Activated naive CD4-positive, alpha-beta T cell (primary cell): ENCODE results near the gene ADGRG2.

ENCODE experiments used
- DNase-seq, 4 experiments: peaks; one replicate each; lab custom pipeline; 2025; lab: John Stamatoyannopoulos, UW

Gene ADGRG2, protein sequence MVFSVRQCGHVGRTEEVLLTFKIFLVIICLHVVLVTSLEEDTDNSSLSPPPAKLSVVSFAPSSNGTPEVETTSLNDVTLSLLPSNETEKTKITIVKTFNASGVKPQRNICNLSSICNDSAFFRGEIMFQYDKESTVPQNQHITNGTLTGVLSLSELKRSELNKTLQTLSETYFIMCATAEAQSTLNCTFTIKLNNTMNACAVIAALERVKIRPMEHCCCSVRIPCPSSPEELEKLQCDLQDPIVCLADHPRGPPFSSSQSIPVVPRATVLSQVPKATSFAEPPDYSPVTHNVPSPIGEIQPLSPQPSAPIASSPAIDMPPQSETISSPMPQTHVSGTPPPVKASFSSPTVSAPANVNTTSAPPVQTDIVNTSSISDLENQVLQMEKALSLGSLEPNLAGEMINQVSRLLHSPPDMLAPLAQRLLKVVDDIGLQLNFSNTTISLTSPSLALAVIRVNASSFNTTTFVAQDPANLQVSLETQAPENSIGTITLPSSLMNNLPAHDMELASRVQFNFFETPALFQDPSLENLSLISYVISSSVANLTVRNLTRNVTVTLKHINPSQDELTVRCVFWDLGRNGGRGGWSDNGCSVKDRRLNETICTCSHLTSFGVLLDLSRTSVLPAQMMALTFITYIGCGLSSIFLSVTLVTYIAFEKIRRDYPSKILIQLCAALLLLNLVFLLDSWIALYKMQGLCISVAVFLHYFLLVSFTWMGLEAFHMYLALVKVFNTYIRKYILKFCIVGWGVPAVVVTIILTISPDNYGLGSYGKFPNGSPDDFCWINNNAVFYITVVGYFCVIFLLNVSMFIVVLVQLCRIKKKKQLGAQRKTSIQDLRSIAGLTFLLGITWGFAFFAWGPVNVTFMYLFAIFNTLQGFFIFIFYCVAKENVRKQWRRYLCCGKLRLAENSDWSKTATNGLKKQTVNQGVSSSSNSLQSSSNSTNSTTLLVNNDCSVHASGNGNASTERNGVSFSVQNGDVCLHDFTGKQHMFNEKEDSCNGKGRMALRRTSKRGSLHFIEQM

DNA sequence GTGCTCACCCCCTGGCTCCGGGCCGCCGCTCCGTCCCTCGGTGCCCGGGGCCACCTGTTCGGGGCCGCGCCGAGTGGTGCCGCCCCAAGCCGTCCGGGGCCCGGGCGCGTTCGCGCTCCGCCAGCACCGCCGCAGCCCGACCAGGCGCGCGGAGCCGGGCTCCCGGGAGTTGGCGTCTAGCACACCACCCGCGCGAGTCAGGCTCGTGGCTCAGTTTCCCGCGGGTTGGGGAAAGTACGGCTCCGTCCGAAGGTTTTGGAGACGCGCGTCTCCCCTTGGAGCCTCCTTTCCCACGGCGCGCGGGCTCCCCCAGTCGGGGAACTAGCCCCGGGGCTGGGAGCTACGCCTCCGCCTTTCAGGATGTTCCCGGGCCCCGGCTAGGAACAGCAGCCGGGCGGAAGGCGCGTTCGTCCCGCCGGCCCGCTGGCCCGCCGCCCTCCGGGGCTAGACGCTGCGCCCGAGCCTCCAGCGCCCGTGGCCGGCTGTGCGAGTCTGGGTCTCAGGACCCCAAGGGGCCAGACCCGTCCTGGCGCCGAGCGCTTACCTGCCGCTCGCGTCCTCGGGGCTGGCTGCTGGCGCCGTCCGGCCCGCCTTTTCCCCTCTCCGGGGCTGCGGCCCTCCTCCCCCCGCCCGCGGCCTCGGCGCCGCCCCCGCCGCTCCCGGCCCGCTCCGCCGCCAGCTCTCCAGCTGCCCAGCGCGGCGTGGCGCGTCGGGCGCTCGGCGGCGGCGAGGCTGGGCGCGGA lies at the start of gene ADGRG2:
Gene ADGRG2 (minus strand): TSS at position 571 of the 743 bp plus-strand sequence. CDS start 53,634 bp downstream, outside the sequence.
- no peak for DNase-seq

DNA sequence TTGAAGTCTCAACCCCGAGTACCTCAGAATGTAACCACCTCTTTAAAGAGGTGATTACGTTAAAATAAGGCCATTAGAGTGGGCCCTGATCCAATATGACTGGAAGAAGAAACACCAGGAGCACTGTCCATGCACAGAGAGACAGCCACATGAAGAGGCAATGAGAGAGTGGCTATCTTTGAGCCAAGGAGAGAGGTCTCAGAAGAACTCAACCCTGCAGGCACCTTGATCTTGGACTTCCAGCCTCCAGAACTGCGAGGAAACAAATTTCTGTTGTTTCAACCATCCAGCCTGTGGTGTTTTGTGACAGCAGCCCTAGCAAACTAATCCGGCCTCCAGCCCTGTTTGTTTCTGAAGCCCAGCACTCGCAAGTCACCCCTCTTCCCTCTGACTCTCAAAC lies 46.3 kb upstream of the ADGRG2 start:
- no peak for DNase-seq

DNA sequence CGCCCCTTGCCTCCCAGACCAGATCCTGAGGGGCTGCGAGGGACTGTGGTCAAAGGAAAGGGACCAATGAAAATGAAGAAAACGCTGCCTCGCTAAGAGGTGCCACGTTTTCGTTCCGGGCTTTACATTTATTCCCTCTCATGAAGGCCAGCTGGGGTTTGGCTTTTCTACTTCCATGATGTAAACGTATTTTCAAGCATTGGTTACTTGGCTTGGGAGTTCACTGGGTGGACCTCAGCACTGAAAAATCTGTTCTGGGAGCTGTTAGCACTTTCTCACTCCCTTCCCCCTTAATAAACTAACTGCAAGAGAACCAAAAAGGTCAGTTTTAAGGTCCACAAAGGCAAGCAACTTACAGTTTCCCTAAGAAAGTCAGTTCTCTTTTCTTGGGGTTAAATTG lies 40.6 kb upstream of the ADGRG2 start:
- no peak for DNase-seq

DNA sequence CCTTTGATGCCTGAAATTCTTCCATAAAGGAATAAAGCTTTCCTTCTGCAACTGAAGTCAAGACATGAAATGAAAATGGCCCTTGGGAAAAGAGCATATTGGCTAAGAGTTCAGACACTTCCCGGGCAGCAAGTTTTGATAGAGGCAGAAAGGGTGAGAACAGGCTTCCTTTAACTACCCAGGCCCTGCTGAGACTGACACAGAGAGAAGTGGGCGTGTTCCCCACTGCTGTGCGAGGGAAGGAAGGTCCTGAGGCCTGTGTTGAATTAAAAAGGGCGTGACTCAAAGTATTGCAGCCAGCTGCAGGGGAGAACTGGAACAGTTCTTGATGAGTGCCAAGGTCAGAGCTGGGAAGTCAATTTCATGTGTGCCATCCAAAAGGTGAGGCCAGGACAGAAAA lies 33.9 kb upstream of the ADGRG2 start:
- DNase-seq = no peak

DNA sequence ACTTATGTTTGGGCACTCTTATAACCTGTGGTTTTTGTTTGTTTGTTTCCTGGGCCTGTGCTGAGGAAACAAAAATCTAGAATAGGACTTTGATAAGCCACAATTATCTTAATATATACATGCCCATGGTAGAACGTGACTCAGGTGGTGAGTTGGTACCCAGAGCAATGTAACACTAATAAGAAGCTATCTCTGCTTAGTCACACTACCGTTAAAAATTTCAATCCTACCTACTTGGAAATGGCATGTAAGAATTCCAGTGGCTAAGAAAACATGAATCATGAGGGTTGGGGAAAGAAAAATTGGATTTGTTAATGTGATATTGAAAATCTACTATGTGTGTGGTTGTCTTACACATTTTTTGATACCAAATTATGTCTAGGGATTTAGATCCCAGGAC lies 30.5 kb upstream of the ADGRG2 start:
- no peak for DNase-seq

DNA sequence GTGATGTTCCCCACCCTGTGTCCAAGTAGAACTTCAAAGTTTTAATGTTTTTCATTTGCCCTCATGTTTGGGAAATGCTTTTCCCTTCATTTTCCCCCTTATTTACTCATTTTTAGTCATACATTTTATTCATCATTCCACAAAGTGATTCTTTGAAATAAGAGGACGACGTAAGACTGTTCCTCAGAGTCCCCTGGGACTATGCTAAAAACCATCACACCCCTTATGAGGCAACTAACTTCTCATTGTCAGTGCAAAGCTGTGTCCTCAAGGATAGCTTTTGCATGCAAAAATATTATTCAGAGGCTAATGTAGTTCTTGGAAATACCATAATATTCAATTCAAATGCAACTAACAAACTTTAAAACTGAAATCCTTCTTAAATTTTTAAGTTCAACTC lies 14.8 kb upstream of the ADGRG2 start:
- DNase-seq = no peak

DNA sequence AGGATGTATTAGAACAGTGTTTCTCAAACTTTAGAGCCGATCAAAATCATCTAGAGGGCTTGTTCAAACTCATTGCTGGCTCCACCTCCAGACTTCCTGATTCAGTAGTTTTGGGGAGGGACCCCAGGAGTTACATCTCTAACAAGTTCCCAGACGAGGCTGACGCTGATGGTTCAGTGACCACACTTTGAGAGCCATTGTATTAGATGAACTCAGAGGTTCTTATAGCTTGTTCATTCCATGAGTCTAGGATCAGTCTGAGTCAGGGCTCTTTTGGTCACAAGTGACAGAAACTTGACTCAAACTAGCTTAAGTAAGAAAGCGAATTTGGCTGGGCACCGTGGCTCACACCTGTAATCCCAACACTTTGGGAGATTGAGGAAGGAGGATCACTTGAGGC lies 11.5 kb upstream of the ADGRG2 start:
- no peak for DNase-seq

DNA sequence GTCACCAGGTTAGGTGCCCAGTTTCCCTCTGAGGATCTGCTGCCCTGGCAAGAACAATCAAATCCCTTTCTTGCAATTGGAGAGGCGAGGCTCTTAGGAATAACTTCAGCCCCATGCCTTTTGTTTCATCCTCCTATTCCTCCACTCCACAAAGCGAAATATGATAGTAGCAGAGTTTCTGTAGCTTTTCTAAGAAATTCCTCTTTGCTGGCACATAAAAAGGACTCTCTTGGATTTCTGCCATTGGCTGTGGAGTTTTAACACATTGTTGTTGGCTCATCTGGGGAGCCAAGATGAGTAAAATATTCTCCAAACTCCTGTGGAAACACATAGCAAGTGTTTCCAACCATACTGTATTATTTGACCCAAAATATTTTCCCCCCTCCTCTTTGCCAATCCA lies 11.0 kb upstream of the ADGRG2 start:
- no peak for DNase-seq

DNA sequence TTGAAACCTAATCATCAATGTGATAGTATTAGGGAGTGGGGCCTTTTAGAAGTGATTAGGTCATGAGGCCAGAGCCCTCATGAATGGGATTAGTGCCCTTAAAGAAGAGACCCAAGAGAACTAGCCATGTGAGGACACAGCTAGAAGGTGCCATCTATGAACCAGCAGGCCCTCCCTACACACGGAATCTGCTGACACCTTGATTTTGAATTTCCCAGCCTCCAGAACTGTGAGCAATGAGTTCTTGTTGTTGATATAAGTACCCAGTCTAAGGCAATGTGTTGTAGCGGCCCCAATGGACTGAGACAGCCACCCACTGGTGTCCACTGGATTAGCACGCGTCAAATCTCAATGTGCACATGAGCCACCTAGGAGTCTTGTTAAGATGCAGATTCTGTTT lies 8.4 kb upstream of the ADGRG2 start:
- DNase-seq = no peak

DNA sequence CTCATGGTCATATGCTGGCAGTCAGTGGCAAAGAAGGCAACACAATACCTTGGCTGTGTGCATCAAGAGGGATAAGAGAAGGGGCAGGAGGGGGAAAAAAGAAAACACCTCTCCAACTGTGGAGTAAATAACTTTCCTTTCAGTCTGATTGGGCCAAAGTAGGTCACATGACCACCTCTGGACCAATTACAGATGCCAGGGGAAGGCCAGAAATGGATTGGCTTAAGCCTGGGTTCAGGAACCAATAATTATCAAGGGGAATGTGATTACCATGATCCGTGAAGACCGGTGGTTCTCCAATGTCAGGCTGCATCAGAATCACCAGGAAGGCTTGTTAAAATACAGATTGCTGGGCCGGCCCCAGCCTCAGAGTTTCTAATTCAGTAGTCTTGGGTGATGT lies 7.4 kb upstream of the ADGRG2 start:
- no peak for DNase-seq

DNA sequence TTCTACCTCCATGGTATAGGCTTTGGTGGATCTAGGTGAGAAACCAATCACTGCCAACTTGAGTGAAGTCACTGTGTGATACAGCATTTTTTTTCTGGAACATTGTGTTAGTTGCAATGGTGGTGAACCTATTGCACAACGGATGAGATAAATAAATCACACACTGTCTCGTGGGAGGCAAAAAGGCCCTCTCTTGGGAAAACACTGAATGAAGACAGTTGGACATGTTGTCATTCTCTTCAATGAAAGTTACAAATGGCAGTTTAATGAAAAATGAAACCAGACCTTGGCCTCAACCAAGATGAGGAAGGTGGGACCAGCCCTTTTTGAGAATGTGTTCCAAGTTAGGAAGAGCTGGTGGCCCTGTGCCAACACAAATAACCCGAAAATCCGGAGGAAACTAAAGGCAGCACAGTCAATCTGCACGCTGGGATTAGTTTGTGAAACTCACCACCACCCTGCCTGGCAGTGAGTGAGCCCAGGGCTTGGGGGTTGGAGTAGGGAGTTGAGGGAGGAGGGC lies 5.4 kb upstream of the ADGRG2 start:
- DNase-seq = no peak

DNA sequence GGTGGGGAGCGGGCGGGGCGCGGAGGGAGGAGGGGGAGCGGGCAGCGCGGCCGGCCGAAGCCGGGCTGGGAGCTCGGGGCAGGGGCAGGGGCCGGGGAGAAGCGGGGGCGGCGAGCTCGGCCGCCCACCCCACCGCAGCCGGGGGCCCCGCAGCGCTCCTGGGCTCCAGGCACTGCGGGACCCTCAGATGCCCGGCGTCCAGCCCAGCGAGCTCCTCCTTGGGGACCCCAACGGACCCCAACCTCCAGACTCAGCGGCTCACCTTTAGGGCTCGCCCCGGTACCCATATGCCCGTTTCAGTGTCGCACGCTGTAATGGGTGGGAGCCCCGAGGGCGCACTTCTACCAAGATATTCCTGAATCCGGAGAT lies 357 bp upstream of the ADGRG2 start:
- no peak for DNase-seq

DNA sequence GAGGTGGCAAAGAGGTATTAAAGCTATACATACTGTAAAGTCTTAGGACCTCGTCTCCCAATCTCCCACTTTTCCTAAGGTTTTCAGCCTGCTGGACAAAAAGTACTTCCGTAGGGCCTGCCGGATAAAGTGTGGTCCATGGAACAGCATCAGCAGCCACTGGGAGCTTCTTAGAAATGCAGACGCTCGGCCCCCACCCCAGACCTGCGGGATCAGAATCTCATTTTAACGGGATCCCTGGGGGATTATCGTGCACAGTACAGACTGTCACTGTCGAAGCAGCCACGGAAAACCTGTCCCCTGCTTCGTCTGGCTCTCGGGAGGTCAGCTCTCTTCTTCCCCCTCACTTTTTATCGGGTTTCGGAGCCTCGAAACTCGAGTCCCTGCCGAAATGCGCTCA lies 802 bp downstream of the ADGRG2 start:
- DNase-seq = no peak

DNA sequence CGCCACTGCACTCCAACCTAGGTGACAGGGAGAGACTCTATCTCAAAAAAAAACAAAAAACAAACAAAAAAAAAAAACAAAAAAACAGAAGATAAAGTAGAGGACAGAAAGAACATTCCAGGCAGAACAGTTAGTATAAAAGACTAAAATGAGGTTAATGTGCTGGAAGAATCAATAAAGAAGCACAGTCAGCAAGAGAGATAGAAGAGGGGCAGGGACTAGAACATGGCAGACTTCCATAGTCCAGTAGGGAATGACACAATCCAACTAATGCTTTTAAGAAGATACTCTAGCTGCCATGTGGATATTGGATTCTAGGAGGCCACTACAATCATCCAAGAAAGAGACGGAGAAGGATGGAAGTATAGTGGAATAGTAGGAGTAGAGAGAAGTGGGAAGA lies 11.6 kb downstream of the ADGRG2 start:
- DNase-seq = no peak

DNA sequence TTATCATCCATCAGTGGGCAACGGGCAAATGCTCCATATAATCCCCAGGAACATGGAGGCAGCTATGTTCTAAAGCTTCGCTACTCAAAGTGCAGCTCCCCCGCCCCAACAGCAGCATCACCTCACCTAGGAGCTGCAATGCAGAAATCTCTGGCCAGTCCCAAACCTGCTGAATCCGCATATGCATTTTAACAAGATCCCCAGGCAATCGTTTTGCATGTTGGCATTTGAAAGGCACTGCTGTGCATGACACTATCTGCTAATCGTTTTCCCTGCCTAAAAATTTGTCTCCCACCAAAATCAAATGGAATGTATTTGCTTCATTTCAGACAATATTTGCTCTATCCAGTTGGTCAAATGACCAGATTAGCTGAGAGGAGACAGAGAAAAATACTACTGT lies 15.2 kb downstream of the ADGRG2 start:
- no peak for DNase-seq

DNA sequence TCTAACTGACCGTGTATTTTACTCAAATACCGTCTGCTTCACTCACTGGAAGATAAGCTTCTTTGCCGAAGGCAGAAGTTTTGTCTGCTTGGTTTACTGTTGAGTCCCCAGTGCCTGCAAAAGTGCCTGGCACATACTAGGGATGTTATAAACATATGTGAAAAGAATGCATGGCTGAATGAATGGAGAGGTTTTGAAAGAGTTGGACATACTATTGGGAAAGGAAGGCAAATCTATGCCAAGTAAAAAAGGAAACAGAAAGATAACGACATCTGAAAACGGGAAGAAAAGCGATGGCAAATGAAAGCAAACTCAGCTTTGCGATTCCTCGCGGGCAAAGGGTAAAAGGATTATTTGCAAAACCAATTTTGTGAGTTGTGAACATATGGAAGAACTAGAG lies 21.7 kb downstream of the ADGRG2 start:
- no peak for DNase-seq

DNA sequence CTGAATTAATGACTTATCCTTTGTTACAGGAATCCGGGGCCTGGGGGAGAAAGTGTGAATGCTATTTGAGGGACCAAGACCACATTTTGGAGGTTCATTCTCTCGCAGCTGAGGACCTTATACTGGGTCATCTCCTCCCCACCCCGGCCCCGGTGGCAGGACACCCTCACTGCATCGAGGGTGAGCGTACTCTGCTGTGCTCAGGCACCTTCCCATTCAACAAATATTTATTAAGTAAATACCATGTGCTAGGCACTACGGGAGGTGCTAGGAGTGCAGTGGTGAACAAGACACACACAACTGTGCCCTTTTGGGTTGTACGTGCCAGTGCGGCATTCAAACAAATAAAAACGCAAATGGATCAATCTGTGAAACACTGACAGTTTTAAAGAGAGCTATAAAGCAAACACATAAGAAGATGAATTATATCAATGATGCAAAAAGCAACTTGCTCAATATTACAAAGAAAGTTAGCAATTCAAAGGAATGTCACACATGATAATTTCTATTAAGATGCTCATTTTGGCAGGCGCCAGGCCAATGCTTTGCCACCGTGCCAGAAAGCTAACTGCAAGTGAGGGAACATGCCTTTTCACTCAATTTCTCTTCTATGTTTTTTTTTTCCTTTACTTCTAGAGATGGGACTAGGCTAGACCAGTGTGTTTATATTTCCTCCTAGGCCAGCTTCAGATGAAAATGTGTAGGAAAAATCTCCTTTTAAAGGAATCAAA lies 24.6 kb downstream of the ADGRG2 start:
- no peak for DNase-seq

DNA sequence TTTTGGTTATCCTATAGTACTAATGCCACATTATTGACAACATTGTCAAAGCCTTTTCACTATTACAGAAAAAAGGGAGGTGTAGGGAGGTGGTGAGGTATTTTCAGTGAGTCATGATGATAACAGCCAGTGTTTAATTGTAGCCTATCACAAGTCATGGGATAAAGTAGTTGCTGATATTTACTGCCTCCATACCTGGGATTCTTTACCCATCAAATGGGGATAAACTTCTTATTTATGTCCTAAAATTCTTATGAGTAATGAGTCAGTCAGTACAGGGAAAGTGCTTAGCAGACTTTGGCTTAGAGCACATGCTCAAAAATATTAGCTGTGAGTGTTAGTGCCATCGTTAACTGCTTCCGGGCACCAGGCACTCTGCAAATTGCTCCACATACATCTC lies 25.7 kb downstream of the ADGRG2 start:
- DNase-seq = no peak

DNA sequence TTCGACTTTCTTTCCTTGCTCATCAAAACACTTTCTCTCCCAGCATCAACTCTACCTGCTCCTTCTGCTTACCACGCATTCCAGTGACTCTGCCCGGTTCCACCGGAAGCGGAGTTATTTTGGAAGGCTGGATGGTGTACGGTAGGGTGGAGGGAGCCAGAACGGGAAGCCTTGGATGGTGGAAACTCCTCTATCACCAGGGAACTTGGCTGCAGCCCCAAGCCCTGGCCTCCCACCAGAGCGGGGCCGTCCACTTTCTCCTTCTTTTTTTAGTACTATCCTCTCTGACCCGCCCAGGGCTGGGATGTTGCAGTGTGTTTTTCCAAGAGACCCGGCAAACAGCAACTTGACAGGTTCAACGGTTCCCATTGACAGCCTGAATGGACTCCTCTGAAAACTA lies 27.6 kb downstream of the ADGRG2 start:
- no peak for DNase-seq

DNA sequence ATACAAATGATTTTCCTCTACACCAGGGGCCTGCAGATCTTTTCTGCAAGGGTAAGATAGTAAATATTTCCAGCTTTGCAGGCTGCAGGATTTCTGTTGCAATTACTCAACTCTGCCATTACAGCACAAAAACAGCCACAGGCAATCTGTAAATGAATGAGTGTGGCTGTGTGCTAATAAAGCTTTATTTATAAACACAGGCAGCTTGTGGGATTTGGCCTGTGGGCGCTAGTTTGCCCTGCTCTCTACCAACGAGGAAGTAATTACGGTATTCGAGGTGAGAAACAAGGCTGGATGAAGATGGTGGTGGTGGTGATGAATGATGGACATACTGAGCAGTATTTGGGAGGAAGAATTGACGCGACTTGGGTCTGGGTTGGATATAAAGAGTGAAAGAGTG lies 30.7 kb downstream of the ADGRG2 start:
- DNase-seq = no peak

DNA sequence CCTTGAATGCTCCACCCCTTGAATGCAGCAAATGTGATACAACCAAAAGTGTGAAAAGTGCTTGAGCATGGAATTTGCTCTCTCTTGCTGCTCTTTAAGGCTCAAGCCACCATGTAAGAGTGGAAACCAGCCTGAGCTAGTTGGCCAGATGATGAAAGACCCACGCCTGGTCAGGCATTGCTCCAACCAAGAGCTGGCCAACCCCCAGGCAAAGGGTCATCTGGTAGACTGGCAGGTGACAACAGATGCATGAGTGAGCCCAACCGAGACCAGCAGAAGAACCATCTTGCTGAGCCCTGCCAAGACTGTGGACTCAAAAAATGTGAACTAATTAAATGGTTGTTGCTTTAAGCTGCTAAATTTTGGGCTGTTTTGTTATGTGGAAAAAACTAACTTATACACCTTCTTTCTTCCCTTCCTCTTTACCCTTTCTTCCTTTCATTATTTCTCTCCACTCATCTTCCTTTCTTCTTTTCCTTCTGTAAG lies 32.7 kb downstream of the ADGRG2 start:
- DNase-seq = no peak
